Neutrophil (primary cell): ENCODE data around the gene TMEM120B.
"Not testable (repeated sequence)": the region's sequence is repeated elsewhere in the genome, so short reads cannot be mapped to it uniquely, and the experiment has no call there.

ENCODE experiments used
- H3K27ac ChIP-seq: fragments of 200-600 bp; sonication (generic); 2 replicates; pipeline ENCODE4 v1.5.1; 2016; ENCODE audit warnings: mild to moderate bottlenecking, moderate library complexity
- H3K27me3 ChIP-seq: fragments of 200-600 bp; sonication (generic); 2 replicates; pipeline ENCODE4 v1.6.0; 2016; ENCODE audit warnings: mild to moderate bottlenecking
- H3K36me3 ChIP-seq: fragments of 200-600 bp; sonication (generic); 2 replicates; pipeline ENCODE4 v1.5.1; 2017
- H3K4me1 ChIP-seq, 2 experiments: fragments of 200-600 bp in 1 of 2; sonication (generic) in 1 of 2; 1 replicate in 1 of 2; 2 replicates in 1 of 2; pipeline versions ENCODE4 v1.5.1 to v1.6.1; 2013 to 2016; ENCODE audit warnings: low read depth in 1 of 2, low read length in 1 of 2, mild to moderate bottlenecking in 1 of 2, moderate library complexity in 1 of 2; ENCODE audit not compliant: control insufficient read depth in 1 of 2, insufficient read depth in 1 of 2
- H3K4me3 ChIP-seq, 2 experiments: fragments of 200-600 bp in 1 of 2; sonication (generic) in 1 of 2; 1 replicate in 1 of 2; 2 replicates in 1 of 2; pipeline ENCODE4 v1.5.1; 2013 to 2016; ENCODE audit warnings: low read depth in 1 of 2, low read length in 1 of 2, mild to moderate bottlenecking in 1 of 2, moderate library complexity in 1 of 2
- H3K9me3 ChIP-seq: fragments of 200-600 bp; sonication (generic); 2 replicates; pipeline ENCODE4 v1.5.1; 2016
- CTCF ChIP-seq: fragments of 200-600 bp; sonication (generic); IDR thresholded peaks from 2 replicates; pipeline ENCODE4 v1.5.1; 2016; ENCODE audit warnings: antibody characterized with exemption

TMEM120B gene

GRCh38 chr12:121702944-121703343 is 9.6 kb upstream of the TMEM120B start:
- TF ChIP-seq CTCF = no peak
- Histone ChIP-seq H3K9me3 (no peaks in the 10 kb centered on the region), H3K4me1 (no peaks in the 10 kb centered on the region)

GRCh38 chr12:121705514-121705913 is 7.0 kb upstream of the TMEM120B start:
- Histone ChIP-seq H3K27me3 (no peaks in the 10 kb centered on the region), H3K9me3 (no peaks in the 10 kb centered on the region), H3K36me3 (no peaks in the 10 kb centered on the region), H3K27ac (no peak overlapping the region), H3K4me1 (no peaks in the 10 kb centered on the region), H3K4me3 (no peak overlapping the region)
- no peak for TF ChIP-seq CTCF

More at GRCh38 chr12:121702944-121703343, 9.6 kb upstream of the TMEM120B start:
- H3K27me3 ChIP-seq = no peaks in the 10 kb centered on the region
- H3K36me3 ChIP-seq = no peaks in the 10 kb centered on the region
- no peak overlapping the region for H3K27ac ChIP-seq
- no peak overlapping the region for H3K4me3 ChIP-seq

- no peak for TF ChIP-seq CTCF
- peaks cover 4% of the 10 kb centered on the region for H3K27me3 ChIP-seq
- no peaks in the 10 kb centered on the region for H3K36me3 ChIP-seq
- peaks cover 13 to 18% of the 10 kb centered on the region in 2 experiments for H3K4me1 ChIP-seq
- H3K27ac ChIP-seq = no peak overlapping the region
- no peaks in the 10 kb centered on the region for H3K9me3 ChIP-seq
- H3K4me3 ChIP-seq = no peak overlapping the region
These were observed 4.1 kb upstream of the TMEM120B start for GRCh38 chr12:121708313-121709063.

- H3K36me3 ChIP-seq, H3K27ac ChIP-seq, H3K27me3 ChIP-seq, H3K9me3 ChIP-seq, H3K4me3 ChIP-seq: not testable (repeated sequence)
- peaks cover 14 to 18% of the 10 kb centered on the region in 2 experiments for H3K4me1 ChIP-seq
These were observed 3.5 kb upstream of the TMEM120B start for GRCh38 chr12:121709064-121709424.

GRCh38 chr12:121709478-121709961 is 3.0 kb upstream of the TMEM120B start:
- H3K4me1 ChIP-seq = peaks cover 14 to 18% of the 10 kb centered on the region in 2 experiments
- TF ChIP-seq CTCF = no peak
- no peak overlapping the region for H3K27ac ChIP-seq

GRCh38 chr12:121711361-121712189 is 977 bp upstream of the TMEM120B start:
- H3K9me3 ChIP-seq = no peaks in the 10 kb centered on the region
- H3K36me3 ChIP-seq = no peaks in the 10 kb centered on the region
- H3K27me3 ChIP-seq = peaks cover 6% of the 10 kb centered on the region
- H3K4me3 ChIP-seq = peak overlapping the region; percentile 81 to 94
- peak overlapping the region; percentile 51 for H3K27ac ChIP-seq
- peaks cover 14 to 18% of the 10 kb centered on the region in 2 experiments for H3K4me1 ChIP-seq
- no peak for TF ChIP-seq CTCF

More at GRCh38 chr12:121709478-121709961, 3.0 kb upstream of the TMEM120B start:
- Histone ChIP-seq H3K9me3 (no peaks in the 10 kb centered on the region), H3K36me3 (no peaks in the 10 kb centered on the region), H3K27me3 (peaks cover 6% of the 10 kb centered on the region), H3K4me3 (no peak overlapping the region)
